Keratinocyte (primary cell): ENCODE measurements around the gene PEX3.

Experiments used
- EZH2 ChIP-seq: IDR thresholded peaks from one replicate; pipeline ENCODE4 v1.6.1; 2012; ENCODE audit warnings: inconsistent platforms, mild to moderate bottlenecking, low read length, moderate library complexity
- TF ChIP-seq, protein P1 (sequence below), 3 experiments: IDR thresholded peaks in 1 of 3; conservative IDR thresholded peaks in 1 of 3; optimal IDR thresholded peaks in 1 of 3; 2 replicates in 2 of 3; 3 replicates in 1 of 3; pipeline versions ENCODE3 to v1.5.1; 2011; ENCODE audit warnings: low read length in 3 of 3, mild to moderate bottlenecking in 3 of 3, moderate library complexity in 2 of 3, control low read depth in 1 of 3, inconsistent platforms in 1 of 3; ENCODE audit not compliant: insufficient read depth in 2 of 3; ENCODE audit errors: extremely low read depth in 1 of 3

DNA sequence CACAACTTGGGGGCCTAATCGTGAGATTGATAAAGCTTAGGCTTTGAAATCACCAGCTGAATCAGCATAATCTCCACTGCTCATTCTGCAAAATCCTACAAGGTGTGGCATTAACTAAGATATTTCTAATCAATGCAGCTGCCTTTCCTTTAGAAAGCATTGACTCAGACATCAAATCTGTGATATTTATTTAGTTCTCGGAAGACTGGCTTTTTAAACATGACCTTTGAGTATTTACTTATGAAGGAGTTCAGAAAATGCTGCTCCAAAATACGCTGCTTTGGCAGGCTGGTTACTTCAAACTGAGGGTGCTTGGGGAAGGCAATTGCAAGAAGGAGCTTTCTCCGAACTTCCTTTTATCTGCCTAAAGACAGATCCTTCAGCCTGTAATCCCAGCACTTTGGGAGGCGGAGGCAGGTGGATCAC is 84.6 kb downstream of the PEX3 start:
- TF ChIP-seq, protein P1, sequence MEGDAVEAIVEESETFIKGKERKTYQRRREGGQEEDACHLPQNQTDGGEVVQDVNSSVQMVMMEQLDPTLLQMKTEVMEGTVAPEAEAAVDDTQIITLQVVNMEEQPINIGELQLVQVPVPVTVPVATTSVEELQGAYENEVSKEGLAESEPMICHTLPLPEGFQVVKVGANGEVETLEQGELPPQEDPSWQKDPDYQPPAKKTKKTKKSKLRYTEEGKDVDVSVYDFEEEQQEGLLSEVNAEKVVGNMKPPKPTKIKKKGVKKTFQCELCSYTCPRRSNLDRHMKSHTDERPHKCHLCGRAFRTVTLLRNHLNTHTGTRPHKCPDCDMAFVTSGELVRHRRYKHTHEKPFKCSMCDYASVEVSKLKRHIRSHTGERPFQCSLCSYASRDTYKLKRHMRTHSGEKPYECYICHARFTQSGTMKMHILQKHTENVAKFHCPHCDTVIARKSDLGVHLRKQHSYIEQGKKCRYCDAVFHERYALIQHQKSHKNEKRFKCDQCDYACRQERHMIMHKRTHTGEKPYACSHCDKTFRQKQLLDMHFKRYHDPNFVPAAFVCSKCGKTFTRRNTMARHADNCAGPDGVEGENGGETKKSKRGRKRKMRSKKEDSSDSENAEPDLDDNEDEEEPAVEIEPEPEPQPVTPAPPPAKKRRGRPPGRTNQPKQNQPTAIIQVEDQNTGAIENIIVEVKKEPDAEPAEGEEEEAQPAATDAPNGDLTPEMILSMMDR (optimal IDR thresholded peaks at IDR 0.05 in 1 of 3, IDR thresholded peaks at IDR 0.05 in 1 of 3, conservative IDR thresholded peaks at IDR 0.05 in 1 of 3; ENCODE audit: extremely low read depth in 1 of 3, insufficient read depth in 2 of 3, low read length in 3 of 3), result no peak
- no peak for TF ChIP-seq EZH2
